Ishikawa (cell line): ENCODE results near the gene CBX5.

Experiments
- CEBPB ChIP-seq: IDR thresholded peaks from 2 replicates; pipeline ENCODE4 v1.6.1; 2012
- CREB1 ChIP-seq: IDR thresholded peaks from 2 replicates; pipeline ENCODE4 v1.6.1; 2012; ENCODE audit warnings: low read depth
- EGR1 ChIP-seq: IDR thresholded peaks from 2 replicates; pipeline ENCODE4 v1.6.1; 2012
- EP300 ChIP-seq: IDR thresholded peaks from 2 replicates; pipeline ENCODE4 v1.6.1; 2012; ENCODE audit warnings: borderline replicate concordance
- FOXM1 ChIP-seq: IDR thresholded peaks from 2 replicates; pipeline ENCODE4 v1.6.1; 2012; ENCODE audit warnings: low read depth, borderline replicate concordance
- MAX ChIP-seq: IDR thresholded peaks from 2 replicates; pipeline ENCODE4 v1.6.1; 2012
- NFIC ChIP-seq: IDR thresholded peaks from 2 replicates; pipeline ENCODE4 v1.6.1; 2012
- RAD21 ChIP-seq: IDR thresholded peaks from 2 replicates; pipeline ENCODE4 v1.6.1; 2012; ENCODE audit warnings: low read depth
- REST ChIP-seq: IDR thresholded peaks from 2 replicates; pipeline ENCODE4 v1.6.1; 2012; ENCODE audit warnings: low read depth, mild to moderate bottlenecking
- TAF1 ChIP-seq: IDR thresholded peaks from 2 replicates; pipeline ENCODE4 v1.6.1; 2012; ENCODE audit warnings: low read depth, mild to moderate bottlenecking
- TCF12 ChIP-seq: IDR thresholded peaks from 2 replicates; pipeline ENCODE4 v1.6.1; 2012; ENCODE audit warnings: low read depth
- TEAD4 ChIP-seq: IDR thresholded peaks from 2 replicates; pipeline ENCODE4 v1.6.1; 2012
- USF1 ChIP-seq: IDR thresholded peaks from 2 replicates; pipeline ENCODE4 v1.6.1; 2012
- YY1 ChIP-seq: IDR thresholded peaks from 2 replicates; pipeline ENCODE4 v1.6.1; 2012; ENCODE audit warnings: low read depth
- ZBTB7A ChIP-seq: IDR thresholded peaks from 2 replicates; pipeline ENCODE4 v1.6.1; 2012; ENCODE audit warnings: low read depth

The CBX5 gene

GRCh38 chr12:54213079-54213478, 66.8 kb downstream of the CBX5 start:
- TF ChIP-seq EGR1 = no peak
- no peak for TF ChIP-seq YY1
- TF ChIP-seq ZBTB7A = no peak
- no peak for TF ChIP-seq CREB1
- TF ChIP-seq REST = no peak
- no peak for TF ChIP-seq EP300
- TF ChIP-seq NFIC = no peak
- TF ChIP-seq TCF12 = no peak
- no peak for TF ChIP-seq TEAD4
- no peak for TF ChIP-seq TAF1
- TF ChIP-seq USF1 = no peak
- no peak for TF ChIP-seq MAX
- no peak for TF ChIP-seq RAD21
- no peak for TF ChIP-seq FOXM1
- TF ChIP-seq CEBPB = no peak

GRCh38 chr12:54211920-54212319, 68.0 kb downstream of the CBX5 start:
- TF ChIP-seq EP300 (no peak), CEBPB (no peak), TEAD4 (no peak)

GRCh38 chr12:54210400-54210790, 69.5 kb downstream of the CBX5 start:
- TF ChIP-seq USF1 = no peak
- no peak for TF ChIP-seq TCF12
- TF ChIP-seq CREB1 = no peak
- no peak for TF ChIP-seq CEBPB
- no peak for TF ChIP-seq TEAD4
- TF ChIP-seq RAD21 = no peak

- TF ChIP-seq FOXM1 = no peak
- TF ChIP-seq EGR1 = no peak
- TF ChIP-seq REST = no peak
- no peak for TF ChIP-seq ZBTB7A
- no peak for TF ChIP-seq EP300
- TF ChIP-seq MAX = no peak
- no peak for TF ChIP-seq RAD21
- no peak for TF ChIP-seq TCF12
- no peak for TF ChIP-seq TAF1
- no peak for TF ChIP-seq YY1
- no peak for TF ChIP-seq NFIC
- no peak for TF ChIP-seq USF1
- TF ChIP-seq TEAD4 = no peak
- no peak for TF ChIP-seq CREB1
- no peak for TF ChIP-seq CEBPB
Measured at GRCh38 chr12:54208591-54208990, 71.3 kb downstream of the CBX5 start.

GRCh38 chr12:54207539-54208294, 72.2 kb downstream of the CBX5 start:
- no peak for TF ChIP-seq EGR1
- TF ChIP-seq CEBPB = no peak
- no peak for TF ChIP-seq YY1
- no peak for TF ChIP-seq NFIC
- TF ChIP-seq EP300 = no peak
- peak; percentile 86 for TF ChIP-seq ZBTB7A
- TF ChIP-seq TCF12 = peak; percentile 27; the same call in 1 of the 2 replicates
- TF ChIP-seq TEAD4 = peak; percentile 2; the same call in 1 of the 2 replicates
- peak; percentile 47 for TF ChIP-seq USF1
- TF ChIP-seq REST = no peak
- peak; percentile 40 for TF ChIP-seq MAX
- TF ChIP-seq CREB1 = no peak
- TF ChIP-seq RAD21 = peak; percentile 97
- no peak for TF ChIP-seq TAF1
- no peak for TF ChIP-seq FOXM1
